Uterus (tissue), 2 donors: ENCODE data around the gene COQ6.

Source experiments
- CTCF ChIP-seq, 4 experiments: fragments of 200-600 bp in 2 of 4; fragments of 450-650 bp in 2 of 4; sonication (generic) in 2 of 4; IDR thresholded peaks; one replicate each; pipeline ENCODE4 v1.5.1; 2016 to 2019; ENCODE audit warnings: antibody characterized with exemption in 4 of 4, mild to moderate bottlenecking in 2 of 4, moderate library complexity in 1 of 4
- POLR2A ChIP-seq, 2 donors: fragments of 450-650 bp; IDR thresholded peaks; one replicate each; pipeline ENCODE4 v1.6.1; 2016; ENCODE audit warnings: antibody characterized with exemption in 2 of 2, mild to moderate bottlenecking in 1 of 2, moderate library complexity in 1 of 2

GRCh38 chr14:73965216-73965615 is 15.1 kb downstream of the COQ6 start:
- no peak for TF ChIP-seq CTCF (IDR thresholded peaks at IDR 0.05)
- TF ChIP-seq POLR2A (IDR thresholded peaks at IDR 0.05) = no peak
